ENCODE measurements around the gene WWOX. TPM values are rescaled to one million over a fixed set of nuclear protein-coding genes. Genes with fewer than 3 reads are reported as not detected.

The WWOX gene
- total RNA-seq, 4 donors from 2014 or later = 76.8 to 102 (median 83.6) TPM

DNA sequence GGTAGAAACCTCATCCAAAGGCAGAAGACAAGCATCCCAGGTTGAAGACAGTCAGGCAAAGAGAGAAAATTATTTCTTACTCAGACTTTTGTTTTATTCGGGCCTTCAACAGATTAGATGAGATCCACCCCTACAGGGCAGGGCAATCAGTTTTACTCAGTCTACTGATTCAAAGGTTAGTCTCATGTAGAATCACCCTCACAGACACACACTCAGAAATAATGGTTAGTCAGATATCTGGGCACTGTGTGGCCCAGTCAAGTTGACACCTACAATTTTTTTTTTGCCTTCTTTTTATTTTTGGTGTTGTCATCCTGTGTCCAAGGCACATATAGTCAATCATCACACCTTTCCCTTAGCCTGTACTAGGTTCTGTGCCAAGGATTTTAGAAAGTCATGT is 729.8 kb downstream of the WWOX start:
- no peak for TF ChIP-seq POLR2A (IDR thresholded peaks at IDR 0.05)
- TF ChIP-seq, protein P1, sequence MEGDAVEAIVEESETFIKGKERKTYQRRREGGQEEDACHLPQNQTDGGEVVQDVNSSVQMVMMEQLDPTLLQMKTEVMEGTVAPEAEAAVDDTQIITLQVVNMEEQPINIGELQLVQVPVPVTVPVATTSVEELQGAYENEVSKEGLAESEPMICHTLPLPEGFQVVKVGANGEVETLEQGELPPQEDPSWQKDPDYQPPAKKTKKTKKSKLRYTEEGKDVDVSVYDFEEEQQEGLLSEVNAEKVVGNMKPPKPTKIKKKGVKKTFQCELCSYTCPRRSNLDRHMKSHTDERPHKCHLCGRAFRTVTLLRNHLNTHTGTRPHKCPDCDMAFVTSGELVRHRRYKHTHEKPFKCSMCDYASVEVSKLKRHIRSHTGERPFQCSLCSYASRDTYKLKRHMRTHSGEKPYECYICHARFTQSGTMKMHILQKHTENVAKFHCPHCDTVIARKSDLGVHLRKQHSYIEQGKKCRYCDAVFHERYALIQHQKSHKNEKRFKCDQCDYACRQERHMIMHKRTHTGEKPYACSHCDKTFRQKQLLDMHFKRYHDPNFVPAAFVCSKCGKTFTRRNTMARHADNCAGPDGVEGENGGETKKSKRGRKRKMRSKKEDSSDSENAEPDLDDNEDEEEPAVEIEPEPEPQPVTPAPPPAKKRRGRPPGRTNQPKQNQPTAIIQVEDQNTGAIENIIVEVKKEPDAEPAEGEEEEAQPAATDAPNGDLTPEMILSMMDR (IDR thresholded peaks at IDR 0.05) = no peak
- no peak for TF ChIP-seq EP300 (IDR thresholded peaks at IDR 0.05)
- no peak for DNase-seq (ENCODE audit: low spot score in 2 of 2)
- WGBS, 2 donors = 86 to 93% methylated on average over 1 of the region's 1 CpG

DNA sequence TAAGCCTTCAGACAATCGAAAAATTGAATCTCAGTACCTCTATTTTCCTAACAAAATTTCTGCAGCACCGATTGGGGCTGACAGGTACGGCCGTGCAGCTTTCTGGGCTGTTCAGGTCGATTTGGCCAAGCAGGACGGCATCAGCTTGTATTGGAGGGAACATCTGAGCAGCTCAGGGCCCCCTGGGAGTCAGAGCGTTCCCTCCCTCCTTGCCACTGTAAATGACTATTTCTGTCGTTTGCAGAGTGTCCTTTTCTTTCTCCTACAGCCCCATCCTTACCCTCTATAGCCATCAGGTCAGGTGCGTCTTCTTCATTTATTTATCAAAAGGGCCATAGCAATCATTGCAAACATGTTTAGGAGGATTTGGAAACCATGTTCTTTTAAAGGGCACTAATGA is 731.1 kb downstream of the WWOX start:
- Histone ChIP-seq H3K9me3 (no peaks in the 10 kb centered on the region), H3K4me1 (no peaks in the 10 kb centered on the region), H3K27ac (no peak overlapping the region), H3K4me3 (no peak overlapping the region), H3K36me3 (no peaks in the 10 kb centered on the region), H3K27me3 (no peaks in the 10 kb centered on the region)
- WGBS, 2 donors = 77 to 78% methylated on average over 9 of the region's 9 CpGs
- TF ChIP-seq EP300 (IDR thresholded peaks at IDR 0.05) = no peak
- no peak for TF ChIP-seq POLR2A (IDR thresholded peaks at IDR 0.05)
- TF ChIP-seq, protein P1 (IDR thresholded peaks at IDR 0.05) = no peak
- no peak for DNase-seq (ENCODE audit: low spot score in 2 of 2)

More for the DNA sequence above, 729.8 kb downstream of the WWOX start:
- Histone ChIP-seq H3K36me3 (no peaks in the 10 kb centered on the region), H3K4me1 (no peaks in the 10 kb centered on the region), H3K9me3 (no peaks in the 10 kb centered on the region), H3K27ac (no peak overlapping the region), H3K4me3 (no peak overlapping the region), H3K27me3 (no peaks in the 10 kb centered on the region)

DNA sequence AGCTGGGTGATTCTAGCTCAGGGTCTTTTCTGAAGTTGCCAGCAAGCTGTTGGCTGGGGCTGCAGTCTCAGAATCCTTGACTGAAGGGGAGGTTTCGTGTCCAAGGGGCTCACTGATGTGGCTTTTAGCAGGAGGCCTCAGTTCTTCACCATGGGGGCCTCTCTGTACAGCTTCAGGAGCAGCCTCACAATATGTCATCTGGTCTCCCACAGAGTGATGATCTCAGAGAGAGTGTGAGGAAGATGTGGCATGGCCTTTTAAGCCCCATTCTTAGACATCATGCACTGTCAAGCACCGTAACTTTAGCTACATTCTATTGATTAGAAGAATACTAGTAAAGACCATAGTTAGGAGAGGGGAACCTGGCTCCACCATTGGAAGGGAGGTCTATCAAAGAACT is 732.6 kb downstream of the WWOX start:
- no peaks in the 10 kb centered on the region for H3K9me3 ChIP-seq
- no peak overlapping the region for H3K27ac ChIP-seq
- no peak for TF ChIP-seq POLR2A (IDR thresholded peaks at IDR 0.05)
- TF ChIP-seq, protein P1 (IDR thresholded peaks at IDR 0.05) = no peak
- TF ChIP-seq EP300 (IDR thresholded peaks at IDR 0.05) = no peak
- no peaks in the 10 kb centered on the region for H3K36me3 ChIP-seq
- H3K4me1 ChIP-seq = no peaks in the 10 kb centered on the region
- no peak overlapping the region for H3K4me3 ChIP-seq
- WGBS, 2 donors = 97% methylated on average over 2 of the region's 2 CpGs
- no peak for DNase-seq (ENCODE audit: low spot score in 2 of 2)
- no peaks in the 10 kb centered on the region for H3K27me3 ChIP-seq

DNA sequence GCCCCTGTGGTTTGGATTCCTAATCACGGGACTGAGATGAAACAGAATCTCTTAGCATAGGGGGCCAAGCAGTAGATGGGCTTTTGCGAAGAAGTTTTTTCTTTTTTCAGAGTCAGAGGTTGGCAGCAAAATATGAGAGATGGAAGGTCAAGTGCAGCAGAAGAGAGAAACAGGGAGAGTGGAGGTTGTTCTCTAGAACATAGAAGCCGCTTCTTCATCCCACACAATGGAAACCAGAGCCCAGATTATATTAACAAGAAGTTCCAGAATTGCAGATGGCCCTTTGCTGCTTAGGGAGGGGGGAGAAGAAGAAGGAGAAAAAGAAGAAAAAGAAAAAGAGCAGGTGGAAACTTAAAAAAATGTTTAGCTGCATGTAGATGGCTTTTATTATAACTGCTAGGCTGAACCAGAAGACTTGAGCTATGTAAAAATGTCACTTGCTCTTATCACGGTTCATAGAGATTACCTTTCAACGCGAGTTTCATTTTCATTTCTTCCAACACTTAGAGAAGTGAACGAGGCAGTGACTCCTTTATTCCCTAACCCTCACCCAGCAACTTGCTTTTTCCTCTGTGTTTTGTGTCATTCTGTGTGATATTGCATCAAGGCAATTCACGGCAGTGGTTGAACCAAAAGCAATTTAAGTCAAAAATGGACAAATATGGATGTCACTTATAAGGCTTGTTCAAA is 737.5 kb downstream of the WWOX start:
- Histone ChIP-seq H3K4me1 (no peaks in the 10 kb centered on the region), H3K9me3 (no peaks in the 10 kb centered on the region), H3K36me3 (no peaks in the 10 kb centered on the region), H3K4me3 (no peak overlapping the region), H3K27ac (no peak overlapping the region), H3K27me3 (no peaks in the 10 kb centered on the region)
- 85 to 91% methylated on average over 8 of the region's 8 CpGs for WGBS, 2 donors
- TF ChIP-seq EP300 (IDR thresholded peaks at IDR 0.05) (no peak), POLR2A (IDR thresholded peaks at IDR 0.05) (no peak)
- TF ChIP-seq, protein P1 (IDR thresholded peaks at IDR 0.05) = no peak
- no peak for DNase-seq (ENCODE audit: low spot score in 2 of 2)

DNA sequence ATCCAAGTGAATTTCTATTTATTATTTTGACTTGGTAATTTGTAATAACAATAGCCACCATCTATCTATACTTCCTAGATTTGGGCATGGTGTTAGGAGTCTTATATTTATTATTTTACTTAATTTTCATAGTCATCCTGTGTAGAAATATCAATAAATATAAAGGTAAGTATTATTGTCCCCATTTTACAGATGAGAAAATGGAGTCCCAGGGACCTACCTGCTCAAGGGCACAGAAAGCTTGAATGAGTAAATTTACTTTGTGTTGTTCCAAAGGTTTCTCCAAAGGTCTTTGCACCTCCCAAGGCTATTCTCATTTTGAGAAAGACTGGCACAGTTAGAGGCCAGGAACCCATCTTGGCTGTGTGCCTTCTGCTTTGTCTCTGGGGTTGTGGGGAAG is 738.3 kb downstream of the WWOX start:
- H3K4me3 ChIP-seq = no peak overlapping the region
- no peak for DNase-seq (ENCODE audit: low spot score in 2 of 2)

More for the DNA sequence above, 738.3 kb downstream of the WWOX start:
- Histone ChIP-seq H3K4me1 (no peaks in the 10 kb centered on the region), H3K36me3 (no peaks in the 10 kb centered on the region), H3K27ac (no peak overlapping the region), H3K27me3 (no peaks in the 10 kb centered on the region), H3K9me3 (no peaks in the 10 kb centered on the region)
- no peak for TF ChIP-seq POLR2A (IDR thresholded peaks at IDR 0.05)
- no peak for TF ChIP-seq EP300 (IDR thresholded peaks at IDR 0.05)
- TF ChIP-seq, protein P1 (IDR thresholded peaks at IDR 0.05) = no peak
